Uterus (tissue), 4 donors: ENCODE data around the gene LSAMP. TPM values are rescaled to one million over a fixed set of nuclear protein-coding genes. Genes with fewer than 3 reads are reported as not detected.
"Not testable (repeated sequence)": the region's sequence is repeated elsewhere in the genome, so short reads cannot be mapped to it uniquely, and the experiment has no call there.

Experiments
- DNase-seq, 2 donors: peaks; one replicate each; pipeline ENCODE4 v3.0.0-alpha.2; 2019 to 2020
- H3K27ac ChIP-seq, 2 donors: fragments of 200-600 bp; sonication (generic); 1 replicate in 1 of 2; 2 replicates in 1 of 2; pipeline ENCODE4 v1.5.1; 2016 to 2018
- H3K27me3 ChIP-seq, 2 donors: fragments of 200-600 bp; sonication (generic); one replicate each; pipeline ENCODE4 v1.5.1; 2018 to 2019; ENCODE audit warnings: control low read depth in 1 of 2
- H3K36me3 ChIP-seq, 2 donors: fragments of 200-600 bp; sonication (generic); one replicate each; pipeline ENCODE4 v1.5.1; 2019; ENCODE audit warnings: control low read depth in 1 of 2
- H3K4me1 ChIP-seq, 2 donors: fragments of 200-600 bp; sonication (generic); one replicate each; pipeline ENCODE4 v1.5.1; 2018 to 2019; ENCODE audit warnings: control low read depth in 1 of 2
- H3K4me3 ChIP-seq, 2 donors: fragments of 200-600 bp; sonication (generic); 1 replicate in 1 of 2; 2 replicates in 1 of 2; pipeline ENCODE4 v1.5.1; 2018 to 2019; ENCODE audit warnings: mild to moderate bottlenecking in 1 of 2
- H3K9me3 ChIP-seq, 2 donors: fragments of 200-600 bp; sonication (generic); one replicate each; pipeline ENCODE4 v1.5.1; 2019; ENCODE audit warnings: control low read depth in 1 of 2
- POLR2A ChIP-seq, 2 donors: fragments of 450-650 bp; IDR thresholded peaks; one replicate each; pipeline ENCODE4 v1.6.1; 2016; ENCODE audit warnings: antibody characterized with exemption in 2 of 2, mild to moderate bottlenecking in 1 of 2, moderate library complexity in 1 of 2
- intact Hi-C: fragments of 100-400 bp; cut with DNase I; formaldehyde crosslinking; loops from one replicate; pipeline ENCODE4 v1.15.1; 2023; ENCODE audit warnings: low total_unique reads
- total RNA-seq, 4 donors: library from RNA; depleted of rRNA in 3 of 4; stranded (reverse); fragments of >200 nt in 3 of 4; gene quantifications; one replicate each; pipeline versions ENCODE4 v1.1.0 to v1.2.4, GENCODE V29; 2014 to 2023
- TF ChIP-seq, protein P1 (sequence below), 4 experiments: fragments of 200-600 bp in 2 of 4; fragments of 450-650 bp in 2 of 4; sonication (generic) in 2 of 4; IDR thresholded peaks; one replicate each; pipeline ENCODE4 v1.5.1; 2016 to 2019; ENCODE audit warnings: antibody characterized with exemption in 4 of 4, mild to moderate bottlenecking in 2 of 4, moderate library complexity in 1 of 4
- donor health status: DM: yes; HTN: yes; CAD: no.

LSAMP gene
- total RNA-seq, 4 donors from 2014 or later: 0.26 to 25.8 (median 1.8) TPM

DNA sequence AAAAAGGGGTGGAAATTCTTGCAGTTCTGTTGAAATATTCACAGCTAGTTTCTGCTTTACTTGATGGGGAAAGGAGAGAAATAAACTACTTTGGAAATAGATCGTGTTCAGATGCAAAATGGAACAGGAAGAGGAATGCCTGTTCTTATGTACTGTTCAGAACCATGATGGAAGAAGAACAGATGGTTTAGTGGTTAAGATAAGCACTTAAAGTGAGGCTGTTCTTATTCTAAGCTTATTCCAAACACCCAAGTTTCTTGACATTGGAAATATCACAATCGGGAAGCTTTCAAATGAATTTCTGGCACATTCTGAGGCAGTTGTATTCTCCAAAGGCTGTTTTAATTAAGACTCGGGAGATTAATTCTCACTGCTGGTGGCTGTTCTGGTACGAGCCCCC is 228.5 kb downstream of the LSAMP start:
- Histone ChIP-seq H3K4me3 (no peak overlapping the region), H3K36me3 (no peaks in the 10 kb centered on the region), H3K27me3 (no peaks in the 10 kb centered on the region), H3K4me1 (no peaks in the 10 kb centered on the region), H3K27ac (no peak overlapping the region), H3K9me3 (no peaks in the 10 kb centered on the region)
- TF ChIP-seq, protein P1, sequence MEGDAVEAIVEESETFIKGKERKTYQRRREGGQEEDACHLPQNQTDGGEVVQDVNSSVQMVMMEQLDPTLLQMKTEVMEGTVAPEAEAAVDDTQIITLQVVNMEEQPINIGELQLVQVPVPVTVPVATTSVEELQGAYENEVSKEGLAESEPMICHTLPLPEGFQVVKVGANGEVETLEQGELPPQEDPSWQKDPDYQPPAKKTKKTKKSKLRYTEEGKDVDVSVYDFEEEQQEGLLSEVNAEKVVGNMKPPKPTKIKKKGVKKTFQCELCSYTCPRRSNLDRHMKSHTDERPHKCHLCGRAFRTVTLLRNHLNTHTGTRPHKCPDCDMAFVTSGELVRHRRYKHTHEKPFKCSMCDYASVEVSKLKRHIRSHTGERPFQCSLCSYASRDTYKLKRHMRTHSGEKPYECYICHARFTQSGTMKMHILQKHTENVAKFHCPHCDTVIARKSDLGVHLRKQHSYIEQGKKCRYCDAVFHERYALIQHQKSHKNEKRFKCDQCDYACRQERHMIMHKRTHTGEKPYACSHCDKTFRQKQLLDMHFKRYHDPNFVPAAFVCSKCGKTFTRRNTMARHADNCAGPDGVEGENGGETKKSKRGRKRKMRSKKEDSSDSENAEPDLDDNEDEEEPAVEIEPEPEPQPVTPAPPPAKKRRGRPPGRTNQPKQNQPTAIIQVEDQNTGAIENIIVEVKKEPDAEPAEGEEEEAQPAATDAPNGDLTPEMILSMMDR (IDR thresholded peaks at IDR 0.05): no peak
- no peak for TF ChIP-seq POLR2A (IDR thresholded peaks at IDR 0.05)
- intact Hi-C loops: no loop called here
- DNase-seq: no peak

DNA sequence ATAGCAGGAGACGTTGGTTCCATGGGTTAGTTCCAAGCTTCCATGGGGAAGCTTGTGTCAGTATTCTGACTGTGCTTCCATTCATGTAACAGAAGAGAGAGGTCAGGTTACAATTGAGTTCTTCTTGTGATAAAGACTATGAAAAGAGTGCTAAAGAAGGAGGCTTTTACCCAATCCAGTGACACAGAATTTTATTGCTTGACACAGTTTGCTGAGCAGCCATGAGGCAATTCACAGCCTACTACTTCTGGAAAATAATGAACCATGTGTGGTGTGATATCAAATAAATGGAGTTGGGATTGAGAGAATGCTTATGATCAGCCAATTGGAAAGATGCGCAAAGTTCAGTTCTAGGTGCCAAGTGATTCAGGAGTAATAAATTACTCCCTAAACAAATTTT is 233.4 kb downstream of the LSAMP start:
- Histone ChIP-seq H3K4me3 (no peak overlapping the region), H3K9me3 (no peaks in the 10 kb centered on the region), H3K36me3 (no peaks in the 10 kb centered on the region), H3K4me1 (no peaks in the 10 kb centered on the region), H3K27me3 (no peaks in the 10 kb centered on the region), H3K27ac (no peak overlapping the region)
- TF ChIP-seq, protein P1 (IDR thresholded peaks at IDR 0.05): no peak
- TF ChIP-seq POLR2A (IDR thresholded peaks at IDR 0.05): no peak
- no peak for DNase-seq
- intact Hi-C loops: no loop called here

DNA sequence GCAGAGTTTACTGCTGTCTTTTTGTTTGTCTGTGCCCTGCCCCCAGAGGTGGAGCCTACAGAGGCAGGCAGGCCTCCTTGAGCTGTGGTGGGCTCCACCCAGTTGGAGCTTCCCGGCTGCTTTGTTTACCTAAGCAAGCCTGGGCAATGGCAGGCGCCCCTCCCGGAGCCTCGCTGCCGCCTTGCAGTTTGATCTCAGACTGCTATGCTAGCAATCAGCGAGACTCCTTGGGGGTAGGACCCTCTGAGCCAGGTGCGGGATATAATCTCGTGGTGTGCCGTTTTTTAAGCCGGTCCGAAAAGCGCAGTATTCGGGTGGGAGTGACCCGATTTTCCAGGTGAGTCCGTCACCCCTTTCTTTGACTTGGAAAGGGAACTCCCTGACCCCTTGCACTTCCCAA is 236.5 kb downstream of the LSAMP start:
- H3K4me3 ChIP-seq, H3K27me3 ChIP-seq, H3K27ac ChIP-seq, intact Hi-C loops, DNase-seq, H3K9me3 ChIP-seq, H3K4me1 ChIP-seq, H3K36me3 ChIP-seq: not testable (repeated sequence)

DNA sequence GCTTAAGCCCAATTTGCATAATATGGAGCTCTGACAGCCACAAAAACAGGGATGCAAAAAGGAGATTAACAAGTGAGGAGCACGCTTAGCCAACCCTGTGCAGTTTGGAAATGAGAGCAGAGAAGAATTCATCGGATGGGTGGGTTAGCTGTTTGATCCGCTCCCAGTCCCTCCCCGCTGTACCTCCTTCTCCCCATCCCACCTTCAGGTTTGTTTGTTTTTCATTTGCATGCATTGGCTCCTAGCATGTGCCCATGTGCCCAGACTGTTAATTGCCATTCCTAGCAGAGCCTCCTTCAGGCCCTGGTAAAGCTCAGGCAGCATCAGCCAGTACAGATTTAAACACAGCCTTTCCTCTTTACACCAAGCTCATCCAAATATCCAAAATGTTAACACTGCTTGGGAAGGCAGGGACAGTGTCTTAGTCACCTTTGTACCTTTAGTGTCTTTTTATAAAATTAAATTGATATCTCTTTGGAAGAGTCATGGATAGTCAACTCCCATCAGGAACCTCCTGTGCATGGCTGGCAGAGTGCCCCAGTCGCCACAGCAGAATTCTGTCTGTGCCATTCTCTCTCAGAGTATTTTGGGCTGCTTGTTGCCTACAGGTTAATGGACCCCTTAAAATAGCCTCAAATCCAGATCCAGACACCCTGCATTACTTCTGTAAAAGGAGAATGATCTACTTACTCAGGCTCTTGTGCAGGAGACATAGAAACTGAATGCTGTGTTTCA is 244.2 kb downstream of the LSAMP start:
- H3K27ac ChIP-seq: no peak overlapping the region
- H3K4me3 ChIP-seq: no peak overlapping the region
- TF ChIP-seq POLR2A (IDR thresholded peaks at IDR 0.05): no peak
- TF ChIP-seq, protein P1 (IDR thresholded peaks at IDR 0.05): no peak
- no peaks in the 10 kb centered on the region for H3K9me3 ChIP-seq
- no peaks in the 10 kb centered on the region for H3K4me1 ChIP-seq
- DNase-seq: no peak
- intact Hi-C loops: no loop called here
- no peaks in the 10 kb centered on the region for H3K27me3 ChIP-seq
- H3K36me3 ChIP-seq: no peaks in the 10 kb centered on the region

DNA sequence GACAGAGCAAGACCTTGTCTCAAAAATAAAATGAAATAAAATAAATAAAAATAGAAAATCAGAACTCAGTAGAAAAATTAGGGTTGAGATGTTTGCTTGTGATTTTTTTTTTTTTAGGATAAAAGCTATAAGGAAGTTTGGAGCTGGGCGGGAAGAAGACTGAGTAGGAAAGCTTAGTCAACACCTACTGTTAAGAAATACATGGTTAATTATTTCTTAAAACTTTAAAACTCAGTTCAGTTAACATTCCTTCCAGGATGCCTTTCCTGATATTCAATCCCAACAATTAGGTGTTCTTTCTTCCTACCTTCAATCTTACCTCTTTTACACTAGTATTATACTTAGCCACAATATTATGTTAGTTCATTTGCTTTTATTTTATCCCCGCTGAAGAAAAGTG is 246.2 kb downstream of the LSAMP start:
- Histone ChIP-seq H3K4me1 (no peaks in the 10 kb centered on the region), H3K27ac (no peak overlapping the region), H3K27me3 (no peaks in the 10 kb centered on the region), H3K4me3 (no peak overlapping the region), H3K9me3 (no peaks in the 10 kb centered on the region), H3K36me3 (no peaks in the 10 kb centered on the region)
- intact Hi-C loops: no loop called here
- no peak for DNase-seq
- TF ChIP-seq, protein P1 (IDR thresholded peaks at IDR 0.05): no peak
- TF ChIP-seq POLR2A (IDR thresholded peaks at IDR 0.05): no peak

DNA sequence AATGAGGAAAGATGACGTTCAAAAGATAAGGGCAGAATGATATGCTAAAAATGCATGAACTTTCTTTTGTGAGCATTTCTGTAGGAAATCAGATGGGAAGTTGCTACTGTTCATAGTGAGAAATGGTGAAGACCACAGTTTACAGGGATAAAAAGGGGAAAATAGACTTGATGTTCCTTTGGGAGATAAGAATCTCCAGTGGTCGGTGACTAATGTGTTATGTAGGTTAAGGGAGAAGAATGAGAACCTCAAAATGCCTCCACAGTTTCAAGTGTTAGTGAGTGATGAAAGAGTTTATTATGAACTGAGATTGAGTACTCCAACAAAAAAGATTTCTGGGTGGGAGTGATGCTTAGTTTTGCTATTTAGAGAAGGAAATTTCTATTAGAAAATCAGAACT is 247.2 kb downstream of the LSAMP start:
- no peak for TF ChIP-seq POLR2A (IDR thresholded peaks at IDR 0.05)
- TF ChIP-seq, protein P1 (IDR thresholded peaks at IDR 0.05): no peak
- no peak for DNase-seq
- Histone ChIP-seq H3K27me3 (no peaks in the 10 kb centered on the region), H3K27ac (no peak overlapping the region), H3K9me3 (no peaks in the 10 kb centered on the region), H3K4me1 (no peaks in the 10 kb centered on the region), H3K36me3 (no peaks in the 10 kb centered on the region), H3K4me3 (no peak overlapping the region)
- intact Hi-C loops: no loop called here
